Prostate gland (tissue), 2 donors: ENCODE data around the gene TMEM132E. TPM values are rescaled to one million over a fixed set of nuclear protein-coding genes. Genes with fewer than 3 reads are reported as not detected.

Experiments used
- DNase-seq: peaks from one replicate; pipeline ENCODE4 v3.0.0-alpha.2; 2019; ENCODE audit warnings: low spot score
- H3K27ac ChIP-seq, 2 donors: fragments of 200-600 bp; sonication (generic); 2 replicates each; pipeline ENCODE4 v1.5.1; 2017 to 2019
- H3K27me3 ChIP-seq: fragments of 200-600 bp; sonication (generic); replicated peaks from 2 replicates; pipeline ENCODE4 v1.5.1; 2019; ENCODE audit not compliant: insufficient read depth
- H3K36me3 ChIP-seq, 2 donors: fragments of 200-600 bp; sonication (generic); 1 replicate in 1 of 2; 2 replicates in 1 of 2; pipeline versions ENCODE4 v1.5.1 to v1.8.1; 2017 to 2019
- H3K4me1 ChIP-seq: fragments of 200-600 bp; sonication (generic); replicated peaks from 2 replicates; pipeline ENCODE4 v1.5.1; 2019
- H3K4me3 ChIP-seq, 2 donors: fragments of 200-600 bp; sonication (generic); 2 replicates each; pipeline ENCODE4 v1.5.1; 2017 to 2019
- H3K9me3 ChIP-seq: fragments of 200-600 bp; sonication (generic); 2 replicates; pipeline ENCODE4 v1.5.1; 2017
- POLR2A ChIP-seq: fragments of 450-650 bp; IDR thresholded peaks from one replicate; pipeline ENCODE4 v1.6.1; 2016; ENCODE audit warnings: antibody characterized with exemption, mild to moderate bottlenecking
- POLR2AphosphoS5 ChIP-seq: sonication (generic); formaldehyde crosslinking; IDR thresholded peaks from one replicate; pipeline ENCODE4 v1.6.1; 2017; ENCODE audit warnings: antibody characterized with exemption
- WGBS: methylation state at CpG from one replicate; pipeline ENCODE4 v1.1.5; 2018; 5-methylcytosine and 5-hydroxymethylcytosine counted together
- intact Hi-C: fragments of 100-400 bp; cut with DNase I; formaldehyde crosslinking; loops from one replicate; pipeline ENCODE4 v1.14.2; 2022
- total RNA-seq, 2 donors: library from RNA; depleted of rRNA; stranded (reverse); fragments of >200 nt; gene quantifications; one replicate each; pipeline ENCODE4 v1.1.0, GENCODE V29; 2016
- TF ChIP-seq, protein P1 (sequence below), 4 experiments: fragments of 200-600 bp in 2 of 4; fragments of 450-650 bp in 2 of 4; sonication (generic) in 2 of 4; IDR thresholded peaks; 1 replicate in 3 of 4; 2 replicates in 1 of 4; pipeline ENCODE4 v1.5.1; 2016 to 2019; ENCODE audit warnings: antibody characterized with exemption in 4 of 4, mild to moderate bottlenecking in 2 of 4, moderate library complexity in 2 of 4

The TMEM132E gene
- total RNA-seq, 2 donors from 2014 or later: 1.0 TPM; not detected in 1

DNA sequence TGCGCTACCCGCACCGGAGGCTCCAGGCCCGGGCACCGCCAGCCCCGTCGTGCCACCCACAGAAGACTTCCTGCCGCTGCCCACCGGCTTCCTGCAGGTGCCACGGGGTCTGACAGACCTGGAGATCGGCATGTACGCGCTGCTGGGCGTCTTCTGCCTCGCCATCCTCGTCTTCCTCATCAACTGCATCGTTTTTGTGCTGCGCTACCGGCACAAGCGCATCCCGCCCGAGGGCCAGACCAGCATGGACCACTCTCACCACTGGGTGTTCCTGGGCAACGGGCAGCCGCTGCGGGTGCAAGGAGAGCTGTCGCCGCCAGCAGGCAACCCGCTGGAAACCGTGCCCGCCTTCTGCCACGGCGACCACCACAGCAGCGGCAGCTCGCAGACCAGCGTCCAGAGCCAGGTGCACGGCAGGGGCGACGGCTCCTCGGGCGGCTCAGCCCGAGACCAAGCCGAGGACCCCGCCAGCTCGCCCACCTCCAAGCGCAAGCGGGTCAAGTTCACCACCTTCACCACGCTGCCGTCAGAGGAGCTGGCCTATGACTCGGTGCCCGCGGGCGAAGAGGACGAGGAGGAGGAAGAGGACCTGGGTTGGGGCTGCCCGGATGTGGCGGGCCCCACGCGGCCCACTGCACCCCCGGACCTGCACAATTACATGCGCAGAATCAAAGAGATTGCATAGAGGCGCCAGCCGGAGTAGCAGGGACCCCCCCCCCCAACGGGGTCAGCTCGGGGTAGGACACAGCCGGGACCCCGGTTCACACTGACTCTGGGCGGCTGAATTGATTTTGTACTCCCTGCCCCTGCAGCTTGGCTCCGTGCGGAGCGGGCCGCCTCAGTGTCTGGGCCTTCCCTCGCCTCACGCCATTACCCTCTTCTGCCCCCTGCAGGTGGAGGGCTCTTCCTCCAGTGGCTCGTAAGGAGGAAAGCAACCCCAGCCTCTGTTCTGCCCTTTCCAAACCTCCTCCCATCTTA, 58.5 kb downstream of the TMEM132E start:
- Histone ChIP-seq H3K4me1 (no peaks in the 10 kb centered on the region), H3K9me3 (no peaks in the 10 kb centered on the region), H3K36me3 (no peaks in the 10 kb centered on the region), H3K27ac (no peak overlapping the region), H3K27me3 (peaks cover 6% of the 10 kb centered on the region), H3K4me3 (peak overlapping the region; percentile 21 to 33)
- TF ChIP-seq, protein P1, sequence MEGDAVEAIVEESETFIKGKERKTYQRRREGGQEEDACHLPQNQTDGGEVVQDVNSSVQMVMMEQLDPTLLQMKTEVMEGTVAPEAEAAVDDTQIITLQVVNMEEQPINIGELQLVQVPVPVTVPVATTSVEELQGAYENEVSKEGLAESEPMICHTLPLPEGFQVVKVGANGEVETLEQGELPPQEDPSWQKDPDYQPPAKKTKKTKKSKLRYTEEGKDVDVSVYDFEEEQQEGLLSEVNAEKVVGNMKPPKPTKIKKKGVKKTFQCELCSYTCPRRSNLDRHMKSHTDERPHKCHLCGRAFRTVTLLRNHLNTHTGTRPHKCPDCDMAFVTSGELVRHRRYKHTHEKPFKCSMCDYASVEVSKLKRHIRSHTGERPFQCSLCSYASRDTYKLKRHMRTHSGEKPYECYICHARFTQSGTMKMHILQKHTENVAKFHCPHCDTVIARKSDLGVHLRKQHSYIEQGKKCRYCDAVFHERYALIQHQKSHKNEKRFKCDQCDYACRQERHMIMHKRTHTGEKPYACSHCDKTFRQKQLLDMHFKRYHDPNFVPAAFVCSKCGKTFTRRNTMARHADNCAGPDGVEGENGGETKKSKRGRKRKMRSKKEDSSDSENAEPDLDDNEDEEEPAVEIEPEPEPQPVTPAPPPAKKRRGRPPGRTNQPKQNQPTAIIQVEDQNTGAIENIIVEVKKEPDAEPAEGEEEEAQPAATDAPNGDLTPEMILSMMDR (IDR thresholded peaks at IDR 0.05): peak; percentile 60 to 80 (median 72)
- TF ChIP-seq POLR2A: no peak
- peak; percentile 7 for TF ChIP-seq POLR2AphosphoS5
- WGBS: 12% methylated on average over 67 of the region's 73 CpGs
- intact Hi-C loops: loop anchor here (5.0 kb wide), 2 partner anchors 96 to 216 kb away; no protein-coding TSS in a partner anchor
- DNase-seq: peak; percentile 66

DNA sequence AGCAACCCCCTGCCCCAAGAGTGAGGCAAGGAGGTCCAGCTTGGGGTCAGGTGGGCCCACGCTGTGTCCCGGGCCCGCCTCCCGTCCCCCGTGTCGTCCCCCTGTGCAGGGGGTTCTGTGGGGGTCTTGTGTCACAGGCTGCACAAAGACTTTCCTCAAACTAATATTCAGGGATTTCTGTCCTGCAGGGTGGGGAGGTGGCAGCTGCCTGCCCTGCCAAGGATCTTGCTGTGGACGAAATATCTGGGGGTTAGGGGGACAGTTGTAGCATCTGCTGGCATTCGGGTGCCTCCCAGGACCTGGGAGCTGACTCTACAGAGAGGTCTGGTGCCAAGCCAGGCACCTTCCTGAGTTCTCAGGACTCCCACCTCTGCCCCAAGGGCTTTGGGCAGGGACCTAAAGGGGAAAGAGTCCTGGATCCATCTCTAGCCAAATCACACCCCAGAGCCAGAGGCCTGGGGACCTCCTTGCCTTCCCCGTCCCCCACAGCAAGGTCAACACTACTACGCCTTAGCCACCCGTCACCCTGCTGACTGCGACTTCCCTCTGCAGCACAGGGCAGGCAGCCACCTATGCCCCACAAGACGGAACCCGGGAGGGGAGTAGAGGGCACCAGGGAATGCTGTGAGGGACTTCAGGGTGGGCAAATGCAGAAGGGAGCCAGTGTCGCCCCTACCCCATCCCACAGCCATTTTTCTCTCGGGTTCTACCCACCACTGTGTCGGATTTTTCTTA, 59.3 kb downstream of the TMEM132E start:
- Histone ChIP-seq H3K4me1 (no peaks in the 10 kb centered on the region), H3K27ac (no peak overlapping the region), H3K27me3 (peaks cover 9% of the 10 kb centered on the region), H3K4me3 (no peak overlapping the region), H3K36me3 (no peaks in the 10 kb centered on the region), H3K9me3 (no peaks in the 10 kb centered on the region)
- intact Hi-C loops: loop anchor here (5.0 kb wide), 2 partner anchors 96 to 216 kb away; no protein-coding TSS in a partner anchor
- no peak for DNase-seq
- TF ChIP-seq POLR2A (no peak), POLR2AphosphoS5 (no peak)
- TF ChIP-seq, protein P1 (IDR thresholded peaks at IDR 0.05): no peak
- WGBS: 53% methylated on average over 17 of the region's 17 CpGs

DNA sequence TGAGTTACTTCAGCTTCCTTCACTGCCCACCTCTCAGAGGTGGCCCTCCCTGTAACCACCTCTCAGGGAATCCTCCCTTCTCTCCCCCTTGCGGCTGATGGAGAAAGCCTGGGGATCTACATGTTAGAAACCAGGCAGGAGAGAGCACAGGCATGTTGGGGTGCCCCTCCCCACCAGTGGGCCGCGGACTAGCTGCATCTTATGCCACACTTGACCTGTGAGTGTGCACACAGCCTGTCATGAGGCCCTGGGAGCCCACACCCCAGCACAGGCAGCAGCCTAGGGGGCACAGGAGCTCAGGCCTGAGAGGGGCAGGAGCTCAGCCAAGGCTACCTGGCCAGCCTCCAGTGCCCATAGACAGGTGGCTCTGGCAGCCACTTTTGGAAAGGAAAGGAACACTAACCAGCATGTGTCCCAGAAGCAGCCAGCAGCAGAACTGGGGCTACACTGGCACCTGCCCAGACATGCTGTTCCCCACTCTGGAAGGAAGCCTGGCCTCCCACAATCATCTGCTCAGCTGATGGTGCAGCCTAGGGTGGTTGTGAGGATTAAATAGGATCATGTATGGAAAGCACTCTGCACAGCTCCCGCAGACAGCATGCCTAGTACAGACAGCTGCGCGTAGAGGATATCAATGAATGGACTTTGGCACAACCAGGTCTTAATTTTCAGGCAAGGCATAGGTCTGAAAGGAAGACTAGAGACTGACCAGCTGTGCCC, 60.5 kb downstream of the TMEM132E start:
- Histone ChIP-seq H3K4me3 (no peak overlapping the region), H3K9me3 (no peaks in the 10 kb centered on the region), H3K4me1 (no peaks in the 10 kb centered on the region), H3K36me3 (no peaks in the 10 kb centered on the region), H3K27me3 (peaks cover 10% of the 10 kb centered on the region), H3K27ac (no peak overlapping the region)
- TF ChIP-seq, protein P1 (IDR thresholded peaks at IDR 0.05): no peak
- no peak for TF ChIP-seq POLR2A
- WGBS: 62% methylated on average over 6 of the region's 6 CpGs
- intact Hi-C loops: loop anchor here (5.0 kb wide), 2 partner anchors 98 to 218 kb away; no protein-coding TSS in a partner anchor
- DNase-seq: no peak

DNA sequence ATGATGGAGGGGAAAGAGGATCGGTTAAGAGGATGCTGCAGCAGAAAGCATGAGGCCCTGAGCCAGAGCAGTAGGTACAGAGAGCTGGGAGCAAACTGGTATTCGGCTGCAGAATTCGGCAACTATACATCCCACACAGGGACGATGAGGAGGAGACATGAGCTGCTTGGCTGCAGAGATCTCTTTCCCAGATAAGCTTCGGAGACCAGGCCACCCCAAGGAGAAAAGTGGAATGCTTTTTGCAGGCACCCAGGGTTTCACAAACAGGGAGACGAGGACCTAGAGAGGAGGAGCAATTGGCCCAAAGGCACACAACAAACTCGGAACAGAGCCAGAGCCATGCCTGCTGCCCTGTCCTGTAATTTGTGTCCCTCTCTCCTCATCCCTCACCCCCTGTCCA, 62.0 kb downstream of the TMEM132E start:
- Histone ChIP-seq H3K27ac (no peak overlapping the region), H3K4me3 (no peak overlapping the region), H3K4me1 (no peaks in the 10 kb centered on the region), H3K27me3 (peaks cover 10% of the 10 kb centered on the region), H3K36me3 (no peaks in the 10 kb centered on the region), H3K9me3 (no peaks in the 10 kb centered on the region)
- DNase-seq: no peak
- intact Hi-C loops: no loop called here
- 51% methylated on average over 7 of the region's 7 CpGs for WGBS
- TF ChIP-seq, protein P1 (IDR thresholded peaks at IDR 0.05): no peak
- no peak for TF ChIP-seq POLR2AphosphoS5
- no peak for TF ChIP-seq POLR2A
